Measurements from ENCODE around the gene SHISA2. TPM values are rescaled to one million over a fixed set of nuclear protein-coding genes. Genes with fewer than 3 reads are reported as not detected.

SHISA2 gene
- total RNA-seq, 1 experiment from 2014 or later = 1.2 TPM

- DNase-seq (ENCODE audit: unreplicated experiment) = no peak
- peaks cover 10% of the 10 kb centered on the region for H3K9me3 Mint-ChIP-seq (ENCODE audit: unreplicated experiment)
- POLR2A ChIA-PET = no interaction called here
- intact Hi-C loops (cut with micrococcal nuclease) = no loop called here
- CTCF ChIA-PET = interaction anchor here (0.7 to 1.5 kb wide), 2 partner anchors 10 to 23 kb away, joined by 3 to 4 read pairs; no protein-coding TSS in a partner anchor
- no TSS peak for BruUV-seq (replicated peaks)
- no peaks in the 10 kb centered on the region for H3K27me3 Mint-ChIP-seq (ENCODE audit: insufficient read depth, unreplicated experiment)
- peaks cover 31% of the 10 kb centered on the region for H3K4me1 Mint-ChIP-seq (ENCODE audit: insufficient read depth, unreplicated experiment)
- no peaks in the 10 kb centered on the region for H3K36me3 Mint-ChIP-seq (ENCODE audit: insufficient read depth, unreplicated experiment)
- no peak for TF ChIP-seq CTCF (IDR thresholded peaks at IDR 0.05; ENCODE audit: unreplicated experiment)
- H3K27ac Mint-ChIP-seq (ENCODE audit: low read depth, unreplicated experiment) = no peak overlapping the region
- no peak overlapping the region for H3K4me3 Mint-ChIP-seq (ENCODE audit: unreplicated experiment)
These were observed 25.6 kb downstream of the SHISA2 start for GRCh38 chr13:26026211-26026610.

GRCh38 chr13:26025771-26026170, 26.0 kb downstream of the SHISA2 start:
- H3K27ac Mint-ChIP-seq (ENCODE audit: low read depth, unreplicated experiment) = no peak overlapping the region
- H3K4me3 Mint-ChIP-seq (ENCODE audit: unreplicated experiment) = no peak overlapping the region
- intact Hi-C loops (cut with micrococcal nuclease) = no loop called here
- no TSS peak for BruUV-seq (replicated peaks)
- peaks cover 7% of the 10 kb centered on the region for H3K9me3 Mint-ChIP-seq (ENCODE audit: unreplicated experiment)
- H3K4me1 Mint-ChIP-seq (ENCODE audit: insufficient read depth, unreplicated experiment) = peaks cover 36% of the 10 kb centered on the region
- TF ChIP-seq CTCF (IDR thresholded peaks at IDR 0.05; ENCODE audit: unreplicated experiment) = no peak
- ChIA-PET CTCF (interaction anchor here (0.7 to 1.5 kb wide), 2 partner anchors 11 to 23 kb away, joined by 3 to 4 read pairs; no protein-coding TSS in a partner anchor), POLR2A (no interaction called here)
- DNase-seq (ENCODE audit: unreplicated experiment) = no peak
- no peaks in the 10 kb centered on the region for H3K27me3 Mint-ChIP-seq (ENCODE audit: insufficient read depth, unreplicated experiment)
- no peaks in the 10 kb centered on the region for H3K36me3 Mint-ChIP-seq (ENCODE audit: insufficient read depth, unreplicated experiment)

- POLR2A ChIA-PET = no interaction called here
- peaks cover 40% of the 10 kb centered on the region for H3K4me1 Mint-ChIP-seq (ENCODE audit: insufficient read depth, unreplicated experiment)
- no peaks in the 10 kb centered on the region for H3K27me3 Mint-ChIP-seq (ENCODE audit: insufficient read depth, unreplicated experiment)
- CTCF ChIA-PET = no interaction called here
- H3K4me3 Mint-ChIP-seq (ENCODE audit: unreplicated experiment) = no peak overlapping the region
- DNase-seq (ENCODE audit: unreplicated experiment) = no peak
- BruUV-seq (replicated peaks) = no TSS peak
- TF ChIP-seq CTCF (IDR thresholded peaks at IDR 0.05; ENCODE audit: unreplicated experiment) = no peak
- intact Hi-C loops (cut with micrococcal nuclease) = no loop called here
- H3K9me3 Mint-ChIP-seq (ENCODE audit: unreplicated experiment) = peaks cover 1% of the 10 kb centered on the region
- no peak overlapping the region for H3K27ac Mint-ChIP-seq (ENCODE audit: low read depth, unreplicated experiment)
- no peaks in the 10 kb centered on the region for H3K36me3 Mint-ChIP-seq (ENCODE audit: insufficient read depth, unreplicated experiment)
These were observed 26.6 kb downstream of the SHISA2 start for GRCh38 chr13:26025196-26025595.

DNA sequence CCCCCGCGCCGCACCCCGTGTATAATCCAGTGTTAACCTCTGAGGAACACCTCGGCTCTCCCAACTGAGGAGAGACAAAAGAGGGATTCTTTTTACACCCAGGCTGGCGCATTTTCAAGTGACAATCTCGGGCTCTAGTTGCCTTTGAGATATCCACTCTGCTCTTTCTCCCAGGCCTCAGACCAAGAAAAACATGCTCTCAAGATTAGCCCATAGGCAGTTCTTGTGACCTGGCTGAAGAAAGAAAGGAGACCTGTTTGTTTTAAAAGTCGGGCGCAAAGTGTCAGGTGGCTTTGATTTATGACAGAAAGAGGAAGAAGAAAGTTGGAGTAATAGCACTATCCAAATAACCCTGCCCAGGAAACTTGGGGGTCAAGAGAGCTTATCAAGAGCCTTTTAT, 27.3 kb downstream of the SHISA2 start:
- intact Hi-C loops (cut with micrococcal nuclease) = no loop called here
- no peaks in the 10 kb centered on the region for H3K9me3 Mint-ChIP-seq (ENCODE audit: unreplicated experiment)
- CTCF ChIA-PET = no interaction called here
- BruUV-seq (replicated peaks) = no TSS peak
- H3K27me3 Mint-ChIP-seq (ENCODE audit: insufficient read depth, unreplicated experiment) = no peaks in the 10 kb centered on the region
- POLR2A ChIA-PET = no interaction called here
- DNase-seq (ENCODE audit: unreplicated experiment) = peak; percentile 16
- H3K36me3 Mint-ChIP-seq (ENCODE audit: insufficient read depth, unreplicated experiment) = no peaks in the 10 kb centered on the region
- no peak for TF ChIP-seq CTCF (IDR thresholded peaks at IDR 0.05; ENCODE audit: unreplicated experiment)
- H3K27ac Mint-ChIP-seq (ENCODE audit: low read depth, unreplicated experiment) = no peak overlapping the region
- H3K4me3 Mint-ChIP-seq (ENCODE audit: unreplicated experiment) = no peak overlapping the region
- H3K4me1 Mint-ChIP-seq (ENCODE audit: insufficient read depth, unreplicated experiment) = peaks cover 46% of the 10 kb centered on the region

All from MCF 10A (cell line).